Right lobe of liver (tissue), 6 donors: ENCODE data around the gene GRSF1. TPM values are rescaled to one million over a fixed set of nuclear protein-coding genes. Genes with fewer than 3 reads are reported as not detected.

ENCODE experiments used
- ATAC-seq, 4 donors: fragments of 200-7000 bp; cut with Tn5 transposase; one replicate each; pipeline ENCODE4 v1.9.1; 2020; ENCODE audit warnings: mild to moderate bottlenecking in 4 of 4, moderate library complexity in 4 of 4
- DNase-seq, 3 donors: peaks; one replicate each; pipeline ENCODE4 v3.0.0-alpha.2; 2020
- H3K27ac ChIP-seq, 3 donors: fragments of 200-600 bp; one replicate each; pipeline ENCODE4 v1.8.0; 2022
- H3K27me3 ChIP-seq, 2 donors: fragments of 200-600 bp; one replicate each; pipeline ENCODE4 v1.8.0; 2022
- H3K36me3 ChIP-seq, 4 donors: fragments of 200-600 bp; sonication (generic) in 1 of 4; one replicate each; pipeline versions ENCODE4 v1.5.1 to v1.8.0; 2017 to 2022; ENCODE audit warnings: control low read depth in 1 of 4
- H3K4me1 ChIP-seq, 4 donors: fragments of 200-600 bp; sonication (generic) in 1 of 4; one replicate each; pipeline versions ENCODE4 v1.5.1 to v1.8.0; 2017 to 2022; ENCODE audit warnings: control low read depth in 1 of 4
- H3K4me3 ChIP-seq, 3 donors: fragments of 200-600 bp; one replicate each; pipeline ENCODE4 v1.8.0; 2022
- H3K9me3 ChIP-seq, 4 donors: fragments of 200-600 bp; sonication (generic) in 1 of 4; one replicate each; pipeline versions ENCODE4 v1.5.1 to v1.8.0; 2017 to 2022; ENCODE audit warnings: control low read depth in 1 of 4
- CTCF ChIP-seq, 4 donors: fragments of 200-600 bp in 3 of 4; fragments of 450-650 bp in 1 of 4; IDR thresholded peaks; one replicate each; pipeline versions ENCODE4 v1.5.1 to v1.8.0; 2016 to 2022; ENCODE audit warnings: antibody characterized with exemption in 4 of 4, mild to moderate bottlenecking in 2 of 4
- POLR2A ChIP-seq: fragments of 450-650 bp; IDR thresholded peaks from one replicate; pipeline ENCODE4 v1.6.1; 2017; ENCODE audit warnings: antibody characterized with exemption, mild to moderate bottlenecking
- WGBS: methylation state at CpG from one replicate; pipeline ENCODE4 v1.1.6; 2018; ENCODE audit warnings: low coverage, low lambda C conversion rate; ENCODE audit not compliant: insufficient coverage; ENCODE audit errors: missing lambda C conversion rate; 5-methylcytosine and 5-hydroxymethylcytosine counted together
- intact Hi-C, 2 donors: fragments of 100-400 bp; cut with DNase I; formaldehyde crosslinking; loops; one replicate each; pipeline versions ENCODE4 v1.11.2 to v1.14.1; 2022
- total RNA-seq, 6 experiments: library from RNA; depleted of rRNA in 2 of 6; stranded (reverse); fragments of >200 nt in 2 of 6; fragmentation: NEBNext Ultra II Directional in 3 of 6; extraction: Animal tissue kit (Norgen Biotek cat#: 25700) in 3 of 6; gene quantifications; one replicate each; pipeline versions ENCODE4 v1.1.0 to v1.2.4, GENCODE V29; 2016 to 2023
- donor health status: DM: no; HTN: yes; CAD: no.
- donor health status: DM: no; HTN: no; CAD: no.
- donor health status: DM: no; HTN: no; CAD: no.
- donor health status: DM: no; HTN: yes; CAD: no.
- donor health status: DM: no; HTN: yes; CAD: no.

Gene GRSF1
- total RNA-seq, 6 experiments from 2014 or later = 26.8 to 42.2 (median 34.2) TPM

- Histone ChIP-seq H3K27me3 (no peaks in the 10 kb centered on the region), H3K9me3 (no peaks in the 10 kb centered on the region), H3K36me3 (peaks cover 0 to 11% (median 4%) of the 10 kb centered on the region in 4 donors), H3K4me1 (peaks cover 0 to 10% (median 3%) of the 10 kb centered on the region in 4 donors), H3K4me3 (peak overlapping the region; percentile 79 to 90 (median 88)), H3K27ac (peak overlapping the region; percentile 76 to 83 (median 77))
- ATAC-seq (peak; percentile 58 to 72 (median 66)), DNase-seq (peak; percentile 62 to 73 (median 70))
- 0% methylated on average over 30 of the region's 80 CpGs for WGBS
- intact Hi-C loops = no loop called here
- TF ChIP-seq POLR2A (no peak), CTCF (IDR thresholded peaks at IDR 0.05) (no peak)
Observed at GRCh38 chr4:70838666-70839588, 763 bp downstream of the GRSF1 start.

- no peak for TF ChIP-seq CTCF (IDR thresholded peaks at IDR 0.05)
- no peak for TF ChIP-seq POLR2A
- intact Hi-C loops = no loop called here
- no peaks in the 10 kb centered on the region for H3K27me3 ChIP-seq
- peaks cover 0 to 13% (median 6%) of the 10 kb centered on the region in 4 donors for H3K36me3 ChIP-seq
- H3K4me3 ChIP-seq = peak overlapping the region; percentile 79 to 90 (median 88)
- H3K9me3 ChIP-seq = no peaks in the 10 kb centered on the region
- ATAC-seq (no peak), DNase-seq (no peak)
- H3K4me1 ChIP-seq = peaks cover 0 to 10% (median 3%) of the 10 kb centered on the region in 4 donors
- 34% methylated on average over 4 of the region's 4 CpGs for WGBS
- H3K27ac ChIP-seq = peak overlapping the region; percentile 76 to 83 (median 77)
Observed at GRCh38 chr4:70838204-70838603, 1.5 kb downstream of the GRSF1 start.

GRCh38 chr4:70836081-70836480 lies 3.6 kb downstream of the GRSF1 start:
- 51% methylated on average over 2 of the region's 2 CpGs for WGBS
- H3K36me3 ChIP-seq = peaks cover 0 to 34% (median 13%) of the 10 kb centered on the region in 4 donors
- TF ChIP-seq CTCF (IDR thresholded peaks at IDR 0.05) = no peak
- no peak for TF ChIP-seq POLR2A
- H3K9me3 ChIP-seq = no peaks in the 10 kb centered on the region
- ATAC-seq = no peak
- intact Hi-C loops = no loop called here
- H3K4me3 ChIP-seq = no peak overlapping the region
- no peaks in the 10 kb centered on the region for H3K27me3 ChIP-seq
- peaks cover 0 to 10% (median 3%) of the 10 kb centered on the region in 4 donors for H3K4me1 ChIP-seq
- H3K27ac ChIP-seq = no peak overlapping the region
- DNase-seq = no peak

- peaks cover 0 to 52% (median 20%) of the 10 kb centered on the region in 4 donors for H3K36me3 ChIP-seq
- no peaks in the 10 kb centered on the region for H3K9me3 ChIP-seq
- no peak overlapping the region for H3K4me3 ChIP-seq
- TF ChIP-seq CTCF (IDR thresholded peaks at IDR 0.05) = no peak
- no peak for TF ChIP-seq POLR2A
- WGBS = 100% methylated on average over 1 of the region's 1 CpG
- intact Hi-C loops = no loop called here
- DNase-seq (no peak), ATAC-seq (no peak)
- no peak overlapping the region for H3K27ac ChIP-seq
- no peaks in the 10 kb centered on the region for H3K27me3 ChIP-seq
- peaks cover 0 to 10% (median 3%) of the 10 kb centered on the region in 4 donors for H3K4me1 ChIP-seq
Observed at GRCh38 chr4:70833675-70834074, 6.0 kb downstream of the GRSF1 start.
